Gastroesophageal sphincter (tissue), 4 donors: ENCODE measurements around the gene USP15. TPM values are rescaled to one million over a fixed set of nuclear protein-coding genes. Genes with fewer than 3 reads are reported as not detected.

Source experiments
- ATAC-seq: fragments of 150-250 bp; one replicate; pipeline ENCODE4 v1.9.1; 2016; ENCODE audit warnings: mild to moderate bottlenecking, moderate library complexity
- H3K27ac ChIP-seq, 4 donors: fragments of 200-600 bp; sonication (generic) in 3 of 4; 1 replicate in 3 of 4; 2 replicates in 1 of 4; pipeline ENCODE4 v1.5.1; 2016 to 2019
- H3K27me3 ChIP-seq: fragments of 200-600 bp; sonication (generic); one replicate; pipeline ENCODE4 v1.5.1; 2019
- H3K36me3 ChIP-seq, 2 donors: fragments of 200-600 bp; sonication (generic); one replicate each; pipeline ENCODE4 v1.5.1; 2019; ENCODE audit warnings: control low read depth in 1 of 2
- H3K4me1 ChIP-seq, 3 donors: fragments of 200-600 bp; sonication (generic); 1 replicate in 2 of 3; 2 replicates in 1 of 3; pipeline ENCODE4 v1.5.1; 2016 to 2019; ENCODE audit warnings: control low read depth in 2 of 3
- H3K4me3 ChIP-seq, 2 donors: fragments of 200-600 bp; sonication (generic); one replicate each; pipeline ENCODE4 v1.5.1; 2019; ENCODE audit warnings: mild to moderate bottlenecking in 1 of 2, moderate library complexity in 1 of 2
- H3K9me3 ChIP-seq, 3 donors: fragments of 200-600 bp; sonication (generic); one replicate each; pipeline ENCODE4 v1.5.1; 2017 to 2019; ENCODE audit warnings: control low read depth in 2 of 3
- EP300 ChIP-seq: sonication (generic); formaldehyde crosslinking; IDR thresholded peaks from one replicate; pipeline ENCODE4 v1.6.1; 2017; ENCODE audit warnings: antibody characterized with exemption, mild to moderate bottlenecking
- POLR2A ChIP-seq, 2 donors: fragments of 450-650 bp; IDR thresholded peaks; one replicate each; pipeline ENCODE4 v1.6.1; 2017; ENCODE audit warnings: antibody characterized with exemption in 2 of 2, mild to moderate bottlenecking in 2 of 2, moderate library complexity in 1 of 2
- POLR2AphosphoS5 ChIP-seq: sonication (generic); formaldehyde crosslinking; IDR thresholded peaks from one replicate; pipeline ENCODE4 v1.6.1; 2017; ENCODE audit warnings: antibody characterized with exemption
- WGBS, 2 donors: methylation state at CpG; one replicate each; pipeline ENCODE4 v1.1.5; 2018; ENCODE audit warnings: low coverage in 1 of 2; 5-methylcytosine and 5-hydroxymethylcytosine counted together
- total RNA-seq, 4 donors: library from RNA; depleted of rRNA; stranded (reverse); fragments of >200 nt; gene quantifications; one replicate each; pipeline ENCODE4 v1.1.0, GENCODE V29; 2016
- TF ChIP-seq, protein P1 (sequence below), 4 experiments: fragments of 200-600 bp in 2 of 4; fragments of 450-650 bp in 2 of 4; sonication (generic) in 1 of 4; IDR thresholded peaks; one replicate each; pipeline ENCODE4 v1.5.1; 2017 to 2019; ENCODE audit warnings: antibody characterized with exemption in 4 of 4, mild to moderate bottlenecking in 2 of 4, moderate library complexity in 2 of 4

Gene USP15
- total RNA-seq, 4 donors from 2014 or later, result 33.6 to 84.8 (median 70.0) TPM

DNA sequence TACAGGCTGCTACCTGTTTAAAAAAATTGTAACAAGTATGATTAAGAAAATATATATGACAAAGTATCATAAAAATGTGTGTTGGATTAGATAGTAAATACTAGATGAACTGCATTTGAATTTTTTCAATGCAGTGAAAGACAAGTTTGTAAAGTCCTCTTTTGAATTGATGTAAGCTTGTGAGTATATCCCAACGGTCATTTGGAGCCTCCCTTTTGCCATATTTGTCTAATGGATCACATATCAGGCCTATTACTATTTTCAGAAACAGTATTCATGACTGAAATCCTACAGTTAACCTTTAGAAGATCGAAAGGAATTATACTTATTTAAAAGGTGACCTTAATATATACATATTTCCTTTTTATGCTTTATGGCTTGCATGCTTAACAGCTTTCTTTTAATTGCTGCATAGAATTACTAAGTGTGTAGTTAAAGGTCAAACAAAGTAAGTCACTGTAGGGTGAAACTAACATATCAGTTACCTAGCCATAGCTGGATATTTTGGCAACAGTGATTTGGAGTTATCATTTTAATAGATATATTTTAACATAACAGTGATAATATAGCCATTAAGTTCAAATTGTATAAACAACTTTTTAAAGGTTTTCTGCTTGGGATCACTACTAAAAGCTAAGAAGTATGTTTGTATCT, 53.6 kb downstream of the USP15 start:
- no peak overlapping the region for H3K4me3 ChIP-seq
- H3K27me3 ChIP-seq, result no peaks in the 10 kb centered on the region
- TF ChIP-seq, protein P1, sequence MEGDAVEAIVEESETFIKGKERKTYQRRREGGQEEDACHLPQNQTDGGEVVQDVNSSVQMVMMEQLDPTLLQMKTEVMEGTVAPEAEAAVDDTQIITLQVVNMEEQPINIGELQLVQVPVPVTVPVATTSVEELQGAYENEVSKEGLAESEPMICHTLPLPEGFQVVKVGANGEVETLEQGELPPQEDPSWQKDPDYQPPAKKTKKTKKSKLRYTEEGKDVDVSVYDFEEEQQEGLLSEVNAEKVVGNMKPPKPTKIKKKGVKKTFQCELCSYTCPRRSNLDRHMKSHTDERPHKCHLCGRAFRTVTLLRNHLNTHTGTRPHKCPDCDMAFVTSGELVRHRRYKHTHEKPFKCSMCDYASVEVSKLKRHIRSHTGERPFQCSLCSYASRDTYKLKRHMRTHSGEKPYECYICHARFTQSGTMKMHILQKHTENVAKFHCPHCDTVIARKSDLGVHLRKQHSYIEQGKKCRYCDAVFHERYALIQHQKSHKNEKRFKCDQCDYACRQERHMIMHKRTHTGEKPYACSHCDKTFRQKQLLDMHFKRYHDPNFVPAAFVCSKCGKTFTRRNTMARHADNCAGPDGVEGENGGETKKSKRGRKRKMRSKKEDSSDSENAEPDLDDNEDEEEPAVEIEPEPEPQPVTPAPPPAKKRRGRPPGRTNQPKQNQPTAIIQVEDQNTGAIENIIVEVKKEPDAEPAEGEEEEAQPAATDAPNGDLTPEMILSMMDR (IDR thresholded peaks at IDR 0.05), result no peak
- TF ChIP-seq POLR2A (IDR thresholded peaks at IDR 0.05) (no peak), EP300 (no peak), POLR2AphosphoS5 (no peak)
- ATAC-seq, result no peak
- no peaks in the 10 kb centered on the region for H3K9me3 ChIP-seq
- H3K36me3 ChIP-seq, result peaks cover 0 to 4% of the 10 kb centered on the region in 2 donors
- WGBS, 2 donors, result 45 to 52% methylated on average over 2 of the region's 2 CpGs
- no peaks in the 10 kb centered on the region for H3K4me1 ChIP-seq
- no peak overlapping the region for H3K27ac ChIP-seq

DNA sequence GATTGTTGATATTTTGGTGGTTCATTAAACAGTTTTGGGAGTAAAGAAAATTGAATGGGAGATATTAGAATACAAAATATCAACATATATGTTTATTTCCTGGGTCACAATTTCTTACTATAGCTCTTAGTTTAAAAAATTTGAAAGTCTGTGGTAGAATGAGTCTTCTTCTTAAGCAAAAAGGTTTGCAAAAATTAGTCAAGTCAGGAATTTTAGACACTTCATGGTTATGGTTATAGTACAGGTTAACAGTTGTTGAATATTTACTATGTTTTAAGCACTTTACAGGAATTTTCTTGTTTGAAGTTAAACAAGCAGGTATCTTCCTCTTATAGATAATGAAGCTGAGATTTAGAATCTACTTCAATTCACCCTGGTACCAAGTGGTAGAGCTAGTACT, 56.8 kb downstream of the USP15 start:
- no peaks in the 10 kb centered on the region for H3K9me3 ChIP-seq
- H3K27ac ChIP-seq, result no peak overlapping the region
- ATAC-seq, result no peak
- no peak overlapping the region for H3K4me3 ChIP-seq
- no peak for TF ChIP-seq EP300
- TF ChIP-seq, protein P1 (IDR thresholded peaks at IDR 0.05), result no peak
- no peak for TF ChIP-seq POLR2A (IDR thresholded peaks at IDR 0.05)
- no peak for TF ChIP-seq POLR2AphosphoS5
- H3K27me3 ChIP-seq, result no peaks in the 10 kb centered on the region
- H3K4me1 ChIP-seq, result no peaks in the 10 kb centered on the region
- peaks cover 4 to 19% of the 10 kb centered on the region in 2 donors for H3K36me3 ChIP-seq

DNA sequence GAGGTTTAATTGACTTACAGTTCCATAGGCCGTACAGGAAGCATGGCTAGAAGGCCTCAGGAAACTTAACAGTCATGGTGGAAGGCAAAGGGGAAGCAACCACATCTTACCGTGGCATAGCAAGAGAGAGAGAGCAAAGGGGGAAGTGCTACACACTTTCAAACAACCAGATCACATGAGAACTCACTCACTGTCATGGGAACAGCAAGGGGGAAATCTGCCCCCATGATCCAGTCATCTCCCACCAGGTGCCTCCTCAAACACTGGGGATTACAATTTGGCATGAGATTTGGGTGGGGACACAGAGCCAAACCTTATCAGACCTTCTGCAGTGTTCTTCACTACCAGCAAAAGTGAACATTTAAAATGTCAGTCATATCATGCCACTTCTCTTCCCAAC, 58.9 kb downstream of the USP15 start:
- 85% methylated on average over 2 of the region's 2 CpGs; no CpG with 5 or more reads in 1 of the 2 donors for WGBS, 2 donors
- TF ChIP-seq EP300 (no peak), POLR2A (IDR thresholded peaks at IDR 0.05) (no peak)
- Histone ChIP-seq H3K36me3 (peaks cover 4 to 35% of the 10 kb centered on the region in 2 donors), H3K27me3 (no peaks in the 10 kb centered on the region), H3K9me3 (no peaks in the 10 kb centered on the region), H3K4me1 (no peaks in the 10 kb centered on the region), H3K4me3 (no peak overlapping the region), H3K27ac (no peak overlapping the region)
- ATAC-seq, result no peak

DNA sequence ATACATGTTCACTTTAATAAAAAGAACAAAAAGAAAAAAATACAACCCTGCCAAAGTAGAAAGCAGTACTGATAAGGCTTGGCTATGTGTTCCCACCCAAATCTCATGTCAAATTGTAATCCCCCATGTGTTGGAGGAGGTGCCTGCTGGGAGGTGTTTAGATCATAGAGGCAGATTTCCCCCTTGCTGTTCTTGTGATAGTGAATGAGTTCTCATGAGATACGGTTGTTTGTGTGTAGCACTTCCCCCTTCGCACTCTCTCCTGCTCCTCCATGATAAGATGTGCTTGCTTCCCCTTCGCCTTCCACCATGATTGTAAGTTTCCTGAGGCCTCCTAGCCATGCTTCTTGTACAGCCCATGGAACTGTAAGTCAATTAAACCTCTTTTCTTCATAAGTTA, 59.9 kb downstream of the USP15 start:
- Histone ChIP-seq H3K4me3 (no peak overlapping the region), H3K9me3 (no peaks in the 10 kb centered on the region), H3K4me1 (no peaks in the 10 kb centered on the region), H3K36me3 (peaks cover 4 to 39% of the 10 kb centered on the region in 2 donors), H3K27ac (no peak overlapping the region), H3K27me3 (no peaks in the 10 kb centered on the region)
- WGBS, 2 donors, result 95 to 100% methylated on average over 3 of the region's 3 CpGs
- ATAC-seq, result no peak
- TF ChIP-seq EP300, result no peak
- TF ChIP-seq, protein P1 (IDR thresholded peaks at IDR 0.05), result no peak
- TF ChIP-seq POLR2AphosphoS5, result no peak
- TF ChIP-seq POLR2A (IDR thresholded peaks at IDR 0.05), result no peak

DNA sequence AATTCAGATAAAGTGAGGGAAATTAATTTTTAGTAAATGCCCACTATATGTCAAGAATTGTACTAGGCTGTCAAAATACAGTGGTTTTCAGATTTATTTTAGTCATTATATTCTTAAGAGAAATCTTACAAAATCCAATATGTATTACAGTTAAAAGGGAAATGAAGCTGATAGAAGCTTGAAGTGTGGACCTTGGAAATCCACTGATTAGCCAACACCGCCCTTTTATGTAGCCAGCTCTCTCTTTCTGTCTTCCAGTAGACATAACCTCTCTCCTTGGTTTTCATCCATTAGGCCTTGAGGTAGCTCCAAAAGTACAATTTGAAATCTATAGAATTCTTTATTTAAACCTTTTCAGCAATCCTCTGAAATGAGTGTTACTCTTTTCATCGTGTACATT, 63.2 kb downstream of the USP15 start:
- no peaks in the 10 kb centered on the region for H3K27me3 ChIP-seq
- TF ChIP-seq POLR2A (IDR thresholded peaks at IDR 0.05), result no peak
- no peak for TF ChIP-seq POLR2AphosphoS5
- TF ChIP-seq, protein P1 (IDR thresholded peaks at IDR 0.05), result no peak
- TF ChIP-seq EP300, result no peak
- H3K27ac ChIP-seq, result no peak overlapping the region
- ATAC-seq, result no peak
- no peaks in the 10 kb centered on the region for H3K4me1 ChIP-seq
- H3K9me3 ChIP-seq, result no peaks in the 10 kb centered on the region
- H3K4me3 ChIP-seq, result no peak overlapping the region
- H3K36me3 ChIP-seq, result peaks cover 4 to 56% of the 10 kb centered on the region in 2 donors
- whole genome bisulfite sequencing, 2 donors, result 83 to 85% methylated on average over 2 of the region's 2 CpGs
